Measurements from ENCODE around the gene SYT13.

The SYT13 gene

GRCh38 chr11:45285930-45286632, at the start of gene SYT13:
Gene SYT13 (minus strand): TSS chr11:45286341. CDS start chr11:45286207, 134 bp downstream.
- peak; percentile 58 for DNase-seq (ENCODE audit: low spot score)

GRCh38 chr11:45335434-45335833, 49.3 kb upstream of the SYT13 start:
- DNase-seq (ENCODE audit: low spot score) = no peak

DNA sequence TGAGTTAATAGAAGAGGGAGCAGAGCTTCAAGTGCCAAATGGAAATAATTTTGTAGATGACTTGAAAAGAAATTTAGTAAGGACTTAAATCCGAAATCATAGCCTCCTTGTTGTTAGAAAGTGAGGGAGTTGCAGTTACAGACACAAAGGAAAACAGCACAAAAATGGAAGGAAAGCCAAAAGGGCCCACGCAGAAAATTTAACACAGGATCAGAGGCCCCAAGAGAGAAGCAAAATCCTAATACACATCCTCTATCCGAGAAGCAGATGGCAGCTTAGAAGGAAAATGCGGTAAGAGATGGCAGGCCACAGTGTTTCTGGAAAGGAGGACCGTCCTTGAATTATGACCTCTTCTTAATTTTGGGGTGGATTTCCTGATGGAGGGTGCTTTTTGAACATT, 48.7 kb upstream of the SYT13 start:
- no peak for DNase-seq (ENCODE audit: low spot score)

DNA sequence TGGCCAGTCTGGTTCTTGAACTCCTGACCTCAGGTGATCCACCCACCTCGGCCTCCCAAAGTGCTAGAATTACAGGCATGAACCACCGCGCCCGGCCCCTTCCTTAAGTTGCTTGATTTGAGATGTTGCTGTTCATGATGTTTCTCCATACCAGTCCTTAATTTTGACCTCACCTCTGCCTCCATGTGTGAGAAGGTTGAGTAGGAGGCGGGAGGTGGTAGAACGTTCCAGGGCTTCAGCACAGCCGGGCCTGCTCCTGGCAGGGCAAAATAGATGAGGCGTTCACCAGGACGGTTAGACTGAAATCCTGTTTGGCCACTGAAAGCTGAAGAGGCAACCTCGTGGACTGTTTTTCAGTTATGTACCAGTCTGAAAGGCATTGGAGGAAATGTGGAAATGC, 48.3 kb upstream of the SYT13 start:
- no peak for DNase-seq (ENCODE audit: low spot score)

GRCh38 chr11:45333001-45333971, 47.1 kb upstream of the SYT13 start:
- DNase-seq (ENCODE audit: low spot score) = peak; percentile 33

DNA sequence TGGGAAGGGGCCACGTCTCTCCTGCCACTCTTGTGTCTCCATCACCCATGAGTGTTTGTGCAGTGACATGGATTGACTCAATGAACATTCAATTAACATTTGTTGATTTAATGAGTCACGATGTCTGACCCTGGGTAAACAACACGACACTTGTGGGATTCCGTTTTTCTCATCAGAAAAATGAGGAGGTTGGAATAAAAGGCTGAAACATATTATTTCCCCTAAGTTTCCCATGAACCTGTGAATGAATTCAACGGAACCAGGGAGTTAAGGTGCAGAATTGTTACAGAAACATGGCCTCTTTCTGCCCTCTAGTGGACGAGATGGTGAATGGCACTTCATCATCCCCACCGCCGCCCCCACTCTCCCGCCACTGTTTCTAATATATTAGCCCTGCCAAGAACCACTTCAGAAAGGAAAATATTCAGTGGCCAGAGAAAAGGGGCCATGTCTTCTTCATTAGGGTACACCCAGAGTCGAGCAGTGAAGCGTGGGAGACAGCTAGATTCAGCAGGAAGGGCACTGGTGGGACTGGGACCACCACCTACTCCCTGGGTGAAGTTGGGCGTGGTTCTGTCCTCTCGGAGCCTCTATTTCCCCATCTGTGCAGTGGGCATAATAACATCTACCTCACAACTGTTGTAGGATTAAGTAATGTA, 46.3 kb upstream of the SYT13 start:
- DNase-seq (ENCODE audit: low spot score) = peak; percentile 48

- no peak for DNase-seq (ENCODE audit: low spot score)
Observed at GRCh38 chr11:45331839-45332238, 45.7 kb upstream of the SYT13 start.

DNA sequence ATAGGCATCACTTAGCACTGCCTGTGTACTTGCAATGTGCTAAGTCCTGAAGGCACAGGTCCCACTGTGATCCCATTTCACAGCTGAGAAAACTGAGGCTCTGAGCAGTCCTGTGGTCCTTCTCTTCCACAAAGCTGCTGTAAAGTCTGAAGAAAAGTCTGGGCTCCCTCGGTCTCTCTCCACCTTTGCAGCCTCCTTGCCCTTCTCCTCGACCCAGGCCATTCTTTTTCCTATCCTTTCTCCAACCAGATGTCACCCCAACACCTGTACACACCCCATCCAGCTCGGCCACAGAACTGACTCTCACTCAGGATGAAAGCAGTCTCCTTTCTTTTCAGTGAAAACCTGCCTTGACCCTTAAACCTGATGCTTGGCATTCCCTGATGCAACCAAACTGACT, 42.6 kb upstream of the SYT13 start:
- no peak for DNase-seq (ENCODE audit: low spot score)

- DNase-seq (ENCODE audit: low spot score) = no peak
Observed at GRCh38 chr11:45324459-45324858, 38.3 kb upstream of the SYT13 start.

DNA sequence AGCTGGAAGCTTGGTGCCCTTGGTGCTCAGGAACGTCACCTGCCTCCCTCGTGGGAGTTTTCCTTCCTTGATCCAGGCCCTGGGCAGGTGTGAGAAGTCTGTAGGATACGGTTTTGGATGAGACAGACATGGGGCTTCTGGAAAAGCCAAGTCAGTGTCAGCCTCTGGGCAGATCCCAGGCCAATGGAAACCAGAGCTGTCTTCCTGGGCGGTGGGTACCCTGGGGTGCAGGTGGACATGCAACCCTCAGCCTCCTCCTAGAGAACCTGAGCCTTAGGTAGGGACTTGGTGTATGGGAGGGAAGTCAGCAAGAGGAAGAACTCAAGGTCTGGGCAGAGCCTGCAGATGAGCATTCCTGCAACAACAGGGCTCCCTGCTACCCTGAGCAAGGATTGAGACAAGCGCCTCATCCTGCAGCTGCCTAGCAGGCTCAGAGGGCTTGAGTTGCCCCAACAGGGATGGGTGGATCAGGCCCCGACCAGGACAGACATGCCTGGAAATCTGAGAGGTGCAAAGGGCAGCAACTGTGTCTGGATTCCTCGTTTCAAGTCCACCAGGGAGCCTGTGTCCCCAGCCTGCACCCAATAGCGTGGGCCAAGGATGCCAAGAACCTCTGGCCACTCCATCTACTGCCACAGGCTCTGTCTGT, 37.6 kb upstream of the SYT13 start:
- DNase-seq (ENCODE audit: low spot score) = no peak

DNA sequence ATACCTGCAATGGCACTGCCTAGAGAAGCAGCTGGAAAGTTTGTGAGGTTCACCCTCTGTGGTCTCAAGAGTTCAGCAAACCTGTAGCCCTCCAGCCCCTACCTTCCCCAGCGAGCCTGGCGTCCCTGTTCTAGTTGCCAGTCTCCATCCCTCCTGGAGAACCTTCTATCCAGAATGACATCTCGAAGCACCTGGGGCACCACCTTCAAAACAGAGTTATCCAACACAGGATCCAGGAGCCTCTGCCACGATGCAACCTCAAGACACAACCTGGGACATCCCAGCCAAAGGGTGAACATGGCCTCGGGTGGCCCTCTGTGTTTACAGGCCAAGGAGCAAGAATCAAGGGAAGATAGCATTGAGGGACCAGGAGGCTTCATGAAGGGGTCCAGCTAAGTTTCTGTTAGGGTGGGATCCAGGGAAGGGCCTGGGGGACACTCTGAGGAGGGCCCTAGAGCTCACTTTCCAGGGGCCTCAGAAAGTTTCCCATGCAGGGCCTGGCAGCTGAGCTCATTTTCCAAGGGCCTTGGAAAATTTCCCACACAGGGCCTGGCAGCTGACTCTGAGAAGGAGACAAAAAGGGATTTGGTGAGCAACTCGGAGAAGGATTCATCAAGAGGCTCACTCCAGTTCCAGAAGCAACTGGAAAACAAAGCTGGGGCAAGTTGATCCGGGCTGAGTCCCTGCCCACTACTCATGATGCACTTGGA, 36.9 kb upstream of the SYT13 start:
- DNase-seq (ENCODE audit: low spot score) = no peak

- no peak for DNase-seq (ENCODE audit: low spot score)
Observed at GRCh38 chr11:45322111-45322705, 36.1 kb upstream of the SYT13 start.

DNA sequence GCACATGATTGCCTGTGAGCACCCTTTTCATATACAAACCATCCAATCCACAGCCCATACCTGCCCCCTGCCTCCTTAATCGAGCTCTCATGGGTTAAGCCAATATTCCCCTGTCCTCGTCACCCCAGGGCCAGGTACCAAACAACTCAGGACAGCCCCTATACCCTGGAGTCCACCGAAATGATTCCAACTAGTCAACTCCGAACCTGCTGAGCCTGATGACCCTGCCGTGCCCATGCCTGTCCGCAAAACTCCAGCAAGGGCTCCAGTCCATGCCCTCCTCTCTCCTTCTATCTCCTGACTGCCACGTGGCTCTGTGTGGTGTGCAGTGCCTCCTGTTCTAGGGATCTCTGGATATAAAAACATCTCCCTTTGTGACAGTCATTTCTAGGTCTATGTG, 35.5 kb upstream of the SYT13 start:
- DNase-seq (ENCODE audit: low spot score) = no peak

DNA sequence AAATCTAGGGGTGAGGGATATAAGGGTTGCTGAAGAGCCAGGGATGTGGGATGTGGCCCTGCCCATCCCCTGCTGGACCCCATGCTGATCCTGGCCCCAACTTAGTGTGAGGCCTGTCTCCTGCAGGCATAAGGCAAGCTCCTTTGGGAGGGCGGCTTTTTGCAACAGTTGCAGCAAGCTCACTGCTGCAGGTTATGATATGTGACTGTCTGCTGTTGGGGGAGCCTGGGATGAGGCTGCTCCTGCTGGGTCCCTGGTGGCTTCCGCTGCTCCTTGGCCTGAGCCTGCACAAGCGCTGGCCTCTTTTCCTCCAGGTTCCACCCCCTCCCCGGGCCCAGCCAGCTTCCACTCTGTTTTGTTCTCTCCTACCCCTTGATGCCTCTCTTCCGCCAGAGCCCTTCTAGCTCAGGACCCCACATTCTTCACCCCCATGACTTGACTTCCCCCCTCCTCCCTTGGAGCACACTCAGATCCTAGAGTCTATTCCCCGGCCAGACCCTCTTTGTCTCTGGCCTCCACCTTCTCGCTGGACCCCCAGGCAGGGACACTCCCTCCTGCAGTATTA, 35.0 kb upstream of the SYT13 start:
- no peak for DNase-seq (ENCODE audit: low spot score)

DNA sequence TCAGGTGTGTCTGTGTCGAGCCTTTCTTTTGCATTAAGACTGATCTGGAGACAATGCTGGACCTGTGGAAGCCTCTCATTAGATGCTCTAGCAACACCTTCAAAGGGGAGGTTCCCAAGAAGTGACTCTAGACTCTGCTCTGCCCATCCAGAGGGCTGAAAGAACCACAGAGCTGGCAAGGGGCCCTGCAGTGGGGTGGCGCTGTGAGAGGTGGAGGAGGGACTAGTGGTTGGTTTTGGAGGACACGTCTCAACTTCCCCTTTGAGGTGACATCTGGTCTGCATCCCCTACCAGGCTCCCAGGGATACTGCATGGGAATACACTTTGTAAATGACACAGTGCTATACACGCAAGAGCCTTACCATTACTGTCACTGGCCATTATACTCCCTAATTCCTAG, 34.2 kb upstream of the SYT13 start:
- no peak for DNase-seq (ENCODE audit: low spot score)

- DNase-seq (ENCODE audit: low spot score) = peak; percentile 6
Observed at GRCh38 chr11:45319077-45319476, 32.9 kb upstream of the SYT13 start.

GRCh38 chr11:45318516-45318915, 32.4 kb upstream of the SYT13 start:
- no peak for DNase-seq (ENCODE audit: low spot score)

DNA sequence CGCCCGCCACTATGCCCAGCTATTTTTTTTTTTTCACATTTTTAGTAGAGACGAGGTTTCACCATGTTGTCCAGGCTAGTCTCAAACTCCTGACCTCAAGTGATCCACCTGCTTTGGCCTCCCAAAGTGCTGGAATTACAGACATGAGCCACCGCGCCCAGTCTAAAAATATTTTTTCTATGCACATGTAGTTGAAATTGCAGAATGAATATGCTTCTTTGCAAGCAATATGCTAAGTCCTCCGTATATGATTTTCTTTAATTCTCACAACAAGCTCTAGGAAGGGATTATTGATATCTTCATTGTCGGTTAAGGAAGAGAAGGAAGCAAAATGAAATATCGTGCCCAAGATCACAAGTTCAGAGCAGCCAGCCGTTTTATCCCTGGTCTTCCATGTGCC, 30.1 kb upstream of the SYT13 start:
- no peak for DNase-seq (ENCODE audit: low spot score)

DNA sequence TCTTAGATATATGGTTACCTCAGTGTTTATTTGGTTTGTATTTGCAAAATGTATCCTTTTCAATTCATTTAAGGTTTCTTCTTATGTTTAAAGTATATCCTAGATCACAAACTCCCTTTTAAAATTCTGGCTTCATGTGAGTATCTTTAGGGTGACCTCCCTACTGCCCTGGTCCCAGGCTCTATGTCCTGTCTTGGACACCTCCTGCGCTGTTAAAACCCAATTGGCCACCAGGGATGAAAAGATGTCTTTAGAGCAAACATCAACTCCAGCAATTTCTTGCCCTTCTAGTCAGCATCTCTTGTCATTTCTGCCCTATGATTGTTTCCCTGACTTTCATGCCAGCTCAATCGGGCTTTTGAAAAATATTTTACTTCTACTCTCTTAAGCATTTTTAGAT, 28.8 kb upstream of the SYT13 start:
- no peak for DNase-seq (ENCODE audit: low spot score)

- no peak for DNase-seq (ENCODE audit: low spot score)
Observed at GRCh38 chr11:45313171-45313865, 27.2 kb upstream of the SYT13 start.

Measured in kidney tubule cell (primary cell).